WI38 (cell line): ENCODE results near the gene TRDN.

ENCODE experiments used
- H3K4me3 ChIP-seq: 2 replicates; pipeline ENCODE4 v1.5.1; 2011; ENCODE audit warnings: low read depth, mild to moderate bottlenecking, control low read depth, low read length
- TF ChIP-seq, protein P1 (sequence below): IDR thresholded peaks from 2 replicates; pipeline ENCODE4 v1.5.1; 2012; ENCODE audit warnings: low read depth, mild to moderate bottlenecking, control low read depth, low read length

Gene TRDN

DNA sequence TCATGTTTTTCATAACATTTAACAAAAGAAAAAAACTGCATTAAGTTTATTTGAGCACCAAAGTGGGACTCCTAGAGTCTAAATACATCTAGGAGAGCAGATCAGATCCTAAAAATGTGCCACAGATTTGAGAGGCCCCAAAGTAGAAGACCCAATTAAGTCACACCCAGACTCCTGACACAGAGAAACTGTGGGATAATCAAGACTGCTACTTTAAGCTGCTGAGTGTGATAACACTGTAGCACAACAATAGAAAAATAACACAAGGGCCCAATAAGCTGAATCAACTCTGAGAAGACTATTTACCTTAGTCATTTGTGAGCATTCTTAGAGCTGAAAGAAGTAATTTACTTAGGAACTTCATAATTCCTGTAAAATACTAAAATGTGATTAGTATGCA lies 26.0 kb downstream of the TRDN start:
- H3K4me3 ChIP-seq, result no peak overlapping the region
- TF ChIP-seq, protein P1, sequence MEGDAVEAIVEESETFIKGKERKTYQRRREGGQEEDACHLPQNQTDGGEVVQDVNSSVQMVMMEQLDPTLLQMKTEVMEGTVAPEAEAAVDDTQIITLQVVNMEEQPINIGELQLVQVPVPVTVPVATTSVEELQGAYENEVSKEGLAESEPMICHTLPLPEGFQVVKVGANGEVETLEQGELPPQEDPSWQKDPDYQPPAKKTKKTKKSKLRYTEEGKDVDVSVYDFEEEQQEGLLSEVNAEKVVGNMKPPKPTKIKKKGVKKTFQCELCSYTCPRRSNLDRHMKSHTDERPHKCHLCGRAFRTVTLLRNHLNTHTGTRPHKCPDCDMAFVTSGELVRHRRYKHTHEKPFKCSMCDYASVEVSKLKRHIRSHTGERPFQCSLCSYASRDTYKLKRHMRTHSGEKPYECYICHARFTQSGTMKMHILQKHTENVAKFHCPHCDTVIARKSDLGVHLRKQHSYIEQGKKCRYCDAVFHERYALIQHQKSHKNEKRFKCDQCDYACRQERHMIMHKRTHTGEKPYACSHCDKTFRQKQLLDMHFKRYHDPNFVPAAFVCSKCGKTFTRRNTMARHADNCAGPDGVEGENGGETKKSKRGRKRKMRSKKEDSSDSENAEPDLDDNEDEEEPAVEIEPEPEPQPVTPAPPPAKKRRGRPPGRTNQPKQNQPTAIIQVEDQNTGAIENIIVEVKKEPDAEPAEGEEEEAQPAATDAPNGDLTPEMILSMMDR, result no peak

DNA sequence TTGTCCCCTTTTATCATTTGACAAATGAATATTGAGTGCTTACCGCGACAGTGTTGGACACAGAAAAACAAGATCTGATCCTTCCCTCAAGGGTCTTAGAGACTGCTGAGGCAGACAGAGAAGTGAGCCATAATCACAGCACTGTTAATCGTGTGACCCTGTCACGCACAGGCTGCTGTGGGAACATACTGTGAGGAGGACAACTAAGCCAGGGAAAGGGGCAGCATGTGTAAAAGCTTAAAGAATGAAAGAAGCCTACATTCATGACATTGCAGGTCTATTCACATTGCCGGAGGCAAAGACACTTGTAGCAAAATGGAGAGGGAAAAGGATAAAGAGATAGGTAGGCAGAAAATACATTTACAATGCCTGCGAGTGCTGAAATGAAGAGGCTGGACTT lies 32.7 kb downstream of the TRDN start:
- H3K4me3 ChIP-seq, result no peak overlapping the region
- TF ChIP-seq, protein P1, result no peak

DNA sequence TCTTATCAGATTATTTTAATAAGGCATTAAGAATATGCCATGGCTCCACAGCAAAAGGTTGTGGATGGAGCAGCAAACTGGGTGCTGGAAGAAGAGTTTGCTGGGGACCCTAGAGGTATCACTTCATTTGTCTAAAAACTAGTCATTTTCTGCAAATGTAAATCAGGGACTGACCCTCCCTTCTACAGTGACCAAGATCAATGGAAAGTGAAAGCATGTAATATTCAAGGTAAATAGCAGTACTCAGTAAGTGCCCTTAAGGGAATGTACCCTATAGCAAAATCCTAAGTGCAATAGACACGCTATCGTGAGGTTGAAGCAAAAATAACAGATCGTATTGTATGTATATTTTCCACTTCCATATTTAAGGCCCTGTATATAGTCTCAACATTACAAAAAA lies 38.7 kb downstream of the TRDN start:
- TF ChIP-seq, protein P1, result no peak

DNA sequence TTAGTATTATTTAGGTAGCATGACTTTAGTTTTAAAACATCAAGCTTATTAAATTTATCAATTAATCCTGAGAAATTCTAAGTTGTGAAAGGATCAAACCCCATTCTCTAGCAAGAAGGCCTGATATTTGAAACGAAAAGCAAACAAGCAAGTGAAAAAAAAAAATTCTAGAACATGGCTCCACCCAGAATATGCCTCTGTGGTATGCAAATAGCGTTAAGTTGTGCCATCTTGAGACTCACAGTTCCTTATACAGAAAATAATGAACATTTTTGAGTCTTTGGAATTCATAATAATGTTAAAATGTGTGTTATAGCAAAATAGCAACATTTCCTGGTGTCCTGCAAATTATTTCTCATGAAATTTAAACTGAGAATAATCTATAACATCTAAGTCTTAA lies 42.0 kb downstream of the TRDN start:
- TF ChIP-seq, protein P1, result no peak
- H3K4me3 ChIP-seq, result no peak overlapping the region

More for the DNA sequence above, 38.7 kb downstream of the TRDN start:
- no peak overlapping the region for H3K4me3 ChIP-seq

DNA sequence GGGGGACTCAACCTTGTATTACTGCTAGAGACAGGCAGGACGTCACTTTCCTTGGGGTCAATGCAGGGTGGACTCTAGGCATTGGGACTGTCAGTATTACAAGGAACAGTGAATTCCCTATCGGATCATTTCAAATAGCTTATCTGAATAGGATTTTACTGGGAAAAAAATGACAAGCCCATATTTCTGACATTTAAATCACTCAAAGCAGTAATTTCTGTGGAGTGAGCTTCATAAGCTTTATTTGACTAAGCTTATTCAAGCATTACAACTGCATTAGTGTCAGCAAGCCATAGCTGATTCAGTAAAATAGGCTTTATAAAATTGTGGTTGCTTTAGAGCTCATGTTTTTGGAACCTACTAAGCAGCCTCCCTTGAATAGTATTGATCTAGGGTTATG lies 44.3 kb downstream of the TRDN start:
- TF ChIP-seq, protein P1, result no peak
- no peak overlapping the region for H3K4me3 ChIP-seq

DNA sequence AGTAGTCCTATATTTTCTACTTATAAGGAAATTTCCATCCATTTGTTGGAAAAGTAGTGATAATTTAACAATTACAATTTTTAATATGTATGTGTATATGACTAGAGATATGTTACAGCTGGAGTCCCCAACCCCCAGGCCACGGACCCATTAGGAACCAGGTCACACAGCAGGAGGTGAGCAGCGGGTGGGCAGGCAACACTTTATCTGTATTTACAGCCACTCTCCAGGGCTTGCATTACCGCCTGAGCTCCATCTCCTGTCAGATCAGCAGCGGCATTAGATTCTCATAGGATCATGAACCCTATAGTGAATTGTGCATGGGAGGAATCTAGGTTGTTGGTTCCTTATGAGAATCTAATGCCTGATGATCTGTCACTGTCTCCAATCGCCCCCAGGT lies 46.8 kb downstream of the TRDN start:
- H3K4me3 ChIP-seq, result no peak overlapping the region
- TF ChIP-seq, protein P1, result no peak

DNA sequence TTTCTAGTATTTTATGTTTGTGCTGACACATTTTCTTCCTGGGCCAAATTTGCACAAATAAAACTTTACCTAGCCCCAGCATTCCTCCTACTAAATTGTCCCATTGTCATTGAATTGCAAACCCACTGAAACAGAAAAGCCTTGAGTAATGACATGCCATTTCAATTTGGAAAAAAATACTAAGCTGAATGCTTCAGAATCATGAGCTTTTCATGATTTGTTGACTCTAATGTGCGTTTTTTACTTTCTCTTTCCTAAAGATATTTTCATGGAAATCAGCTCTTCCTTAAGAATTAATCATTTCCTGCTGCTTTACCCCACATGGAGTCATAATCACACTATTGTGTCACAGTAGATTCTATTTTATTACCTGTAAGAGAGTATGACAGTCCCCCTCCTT lies 47.4 kb downstream of the TRDN start:
- H3K4me3 ChIP-seq, result no peak overlapping the region
- TF ChIP-seq, protein P1, result no peak

DNA sequence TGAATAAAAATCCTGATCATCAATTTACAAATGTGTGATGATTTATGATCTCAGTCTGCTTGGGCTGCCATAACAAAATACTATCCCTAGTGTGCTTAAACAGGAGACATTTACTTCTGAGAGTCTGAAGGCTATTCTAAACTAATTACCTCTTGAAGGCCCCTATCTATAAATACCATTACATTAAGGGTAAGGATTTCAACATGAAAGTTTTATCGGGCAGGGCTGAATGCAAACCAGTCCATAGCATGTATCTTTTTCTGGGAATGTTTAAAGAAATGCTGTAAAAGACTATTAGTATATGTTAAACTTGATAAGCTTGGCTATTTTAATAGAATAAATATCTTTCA lies 48.2 kb downstream of the TRDN start:
- TF ChIP-seq, protein P1, result no peak
- H3K4me3 ChIP-seq, result no peak overlapping the region
